B cell (primary cell): ENCODE data around the gene B4GALT5.

Experiments
- EZH2 ChIP-seq: IDR thresholded peaks from 2 replicates; pipeline ENCODE4 v1.6.1; 2012; ENCODE audit warnings: borderline replicate concordance, low read depth, mild to moderate bottlenecking, moderate library complexity, low read length; ENCODE audit not compliant: insufficient read depth, poor library complexity, severe bottlenecking
- TF ChIP-seq, protein P1 (sequence below): fragments of 200-600 bp; IDR thresholded peaks from one replicate; pipeline ENCODE4 v1.8.0; 2022; ENCODE audit warnings: antibody characterized with exemption, mild to moderate bottlenecking

DNA sequence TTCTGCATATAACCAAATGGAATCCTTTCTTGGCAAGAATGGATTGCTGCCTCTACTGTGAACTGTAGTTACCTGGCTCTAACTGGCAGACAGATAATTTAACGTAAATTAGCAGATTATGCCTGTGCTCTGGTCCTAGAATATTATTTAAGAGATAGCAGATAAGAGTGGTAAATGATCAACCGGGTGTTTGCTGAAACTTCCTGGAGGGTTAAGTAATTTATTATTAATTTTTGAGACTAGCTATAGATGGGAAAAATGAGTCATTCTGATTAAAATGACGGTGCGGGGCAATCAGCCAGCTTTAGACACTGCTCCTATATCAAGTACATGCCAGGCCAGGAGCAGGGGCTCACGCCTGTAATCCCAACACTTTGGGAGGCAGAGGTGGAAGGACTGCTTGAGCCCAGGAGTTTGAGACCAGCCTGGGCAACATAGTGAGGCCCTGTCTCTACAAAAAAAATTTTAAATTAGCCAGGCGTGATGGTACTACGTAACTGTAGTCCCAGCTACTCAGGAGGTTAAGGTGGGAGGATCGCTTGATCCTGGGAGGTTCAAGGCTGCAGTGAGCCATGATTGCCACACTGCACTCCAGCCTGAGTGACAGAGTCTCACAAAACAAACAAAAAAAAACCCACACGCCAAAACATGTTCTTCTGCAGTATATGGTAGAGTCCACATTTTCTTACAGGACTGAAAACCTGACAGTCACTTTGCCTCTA lies 22.6 kb downstream of the B4GALT5 start:
- TF ChIP-seq, protein P1, sequence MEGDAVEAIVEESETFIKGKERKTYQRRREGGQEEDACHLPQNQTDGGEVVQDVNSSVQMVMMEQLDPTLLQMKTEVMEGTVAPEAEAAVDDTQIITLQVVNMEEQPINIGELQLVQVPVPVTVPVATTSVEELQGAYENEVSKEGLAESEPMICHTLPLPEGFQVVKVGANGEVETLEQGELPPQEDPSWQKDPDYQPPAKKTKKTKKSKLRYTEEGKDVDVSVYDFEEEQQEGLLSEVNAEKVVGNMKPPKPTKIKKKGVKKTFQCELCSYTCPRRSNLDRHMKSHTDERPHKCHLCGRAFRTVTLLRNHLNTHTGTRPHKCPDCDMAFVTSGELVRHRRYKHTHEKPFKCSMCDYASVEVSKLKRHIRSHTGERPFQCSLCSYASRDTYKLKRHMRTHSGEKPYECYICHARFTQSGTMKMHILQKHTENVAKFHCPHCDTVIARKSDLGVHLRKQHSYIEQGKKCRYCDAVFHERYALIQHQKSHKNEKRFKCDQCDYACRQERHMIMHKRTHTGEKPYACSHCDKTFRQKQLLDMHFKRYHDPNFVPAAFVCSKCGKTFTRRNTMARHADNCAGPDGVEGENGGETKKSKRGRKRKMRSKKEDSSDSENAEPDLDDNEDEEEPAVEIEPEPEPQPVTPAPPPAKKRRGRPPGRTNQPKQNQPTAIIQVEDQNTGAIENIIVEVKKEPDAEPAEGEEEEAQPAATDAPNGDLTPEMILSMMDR, result no peak
- no peak for TF ChIP-seq EZH2
